Suppressor macrophage treated with lipopolysaccharide for 4 hours (primary cell): ENCODE measurements around the gene BCAT1.
"Not testable (repeated sequence)": the region's sequence is repeated elsewhere in the genome, so short reads cannot be mapped to it uniquely, and the experiment has no call there.

Source experiments
- DNase-seq: peaks from one replicate; pipeline ENCODE4 v3.0.0-alpha.2; 2020

Gene BCAT1

DNA sequence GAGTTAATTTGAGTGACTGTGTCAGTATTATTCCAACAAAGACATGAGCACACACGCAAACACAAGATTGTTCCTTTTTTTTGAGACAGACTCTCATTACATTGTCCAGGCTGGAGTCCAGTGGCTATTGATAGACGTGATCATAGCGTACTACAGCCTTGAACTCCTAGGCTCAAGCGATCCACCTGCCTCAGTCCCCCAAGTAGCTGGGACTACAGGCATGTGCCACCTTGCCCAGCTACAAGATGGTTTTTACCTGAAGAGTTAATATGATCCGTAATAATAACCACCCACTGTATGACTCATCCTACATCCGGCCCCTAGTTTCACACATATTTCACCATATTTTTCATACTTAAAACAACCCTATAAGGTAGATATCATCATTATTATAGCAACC is 26.8 kb downstream of the BCAT1 start:
- DNase-seq: no peak

DNA sequence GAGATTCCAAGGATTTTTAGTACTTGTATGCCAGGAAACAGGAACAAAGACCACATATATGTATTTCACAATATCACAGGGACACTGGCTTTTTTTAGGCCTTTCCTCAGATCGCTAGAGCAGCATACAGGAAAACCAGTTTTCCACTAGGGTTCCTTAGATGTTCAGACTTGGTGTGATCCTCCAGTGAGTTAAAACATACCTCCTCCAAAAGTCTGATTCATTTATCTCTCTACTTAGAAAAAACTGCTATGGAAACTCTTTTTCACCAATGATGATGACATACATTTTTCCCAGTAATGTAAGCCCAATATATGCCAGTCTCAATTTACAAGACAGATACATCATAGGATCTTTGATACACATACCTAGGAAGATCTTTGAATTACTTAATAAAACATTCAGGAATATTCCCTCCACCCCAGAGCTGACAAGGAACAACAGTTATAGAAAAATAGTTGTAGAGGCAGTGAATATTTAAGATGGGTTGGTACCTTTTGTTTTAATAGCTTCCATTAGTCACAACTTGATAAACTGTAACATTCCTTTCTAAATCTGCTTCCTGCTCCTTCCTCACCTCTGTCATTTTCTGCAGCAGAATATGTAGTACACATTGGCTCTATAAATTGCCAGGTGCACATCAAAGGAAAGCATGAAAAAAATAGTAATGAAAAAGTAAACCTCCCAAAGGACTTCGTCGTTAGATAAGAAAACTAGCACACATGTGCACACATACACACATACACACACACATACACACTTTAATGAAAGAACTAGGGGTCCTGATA is 27.5 kb downstream of the BCAT1 start:
- peak; percentile 30 for DNase-seq

DNA sequence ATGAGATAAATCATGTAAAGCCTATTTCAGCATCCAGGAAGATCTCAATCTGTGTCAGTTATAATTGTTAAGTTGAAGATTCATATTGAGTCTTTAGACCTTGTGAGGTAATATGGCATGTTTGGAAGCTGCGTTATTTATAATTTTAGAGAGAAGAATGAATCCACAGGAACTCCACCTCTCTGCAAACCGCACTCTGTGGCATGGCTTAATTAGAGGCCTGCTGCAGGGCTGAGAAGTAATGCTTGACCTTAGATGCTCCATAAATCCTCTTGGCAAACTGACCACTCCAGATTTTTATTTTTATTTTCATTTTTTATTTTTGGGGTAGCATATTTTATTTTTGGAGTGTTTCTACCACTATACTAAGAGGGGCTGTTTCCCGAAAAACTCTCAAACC is 28.8 kb downstream of the BCAT1 start:
- no peak for DNase-seq

DNA sequence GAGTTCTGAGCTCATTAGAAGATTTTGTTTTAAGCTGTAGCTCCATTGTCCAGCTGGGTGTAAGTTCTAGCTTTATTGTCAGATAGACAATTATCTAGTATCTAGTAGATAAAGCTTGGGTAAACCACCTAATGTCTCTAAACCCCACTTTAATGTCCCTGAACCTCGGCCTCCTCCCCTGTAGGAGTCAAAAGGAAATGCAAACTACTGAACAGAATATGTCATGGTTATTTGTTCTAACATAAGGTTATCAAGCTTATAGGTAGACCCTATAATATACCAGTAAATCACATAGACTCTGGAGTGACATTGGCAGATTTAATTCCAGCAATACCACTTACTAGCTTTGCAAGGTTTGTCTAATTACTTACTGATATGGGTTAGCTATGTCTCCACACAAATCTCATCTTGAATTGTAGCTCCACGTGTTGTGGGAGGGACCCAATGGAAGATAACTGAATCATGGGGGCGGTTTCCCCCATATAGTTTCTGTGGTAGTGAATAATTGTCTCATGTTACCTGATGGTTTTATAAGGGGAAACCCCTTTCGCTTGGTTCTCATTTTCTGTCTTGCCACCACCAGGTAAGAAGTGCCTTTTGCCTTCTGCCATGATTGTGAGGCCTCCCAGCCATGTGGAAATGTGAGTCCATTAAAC is 29.4 kb downstream of the BCAT1 start:
- DNase-seq: no peak

DNA sequence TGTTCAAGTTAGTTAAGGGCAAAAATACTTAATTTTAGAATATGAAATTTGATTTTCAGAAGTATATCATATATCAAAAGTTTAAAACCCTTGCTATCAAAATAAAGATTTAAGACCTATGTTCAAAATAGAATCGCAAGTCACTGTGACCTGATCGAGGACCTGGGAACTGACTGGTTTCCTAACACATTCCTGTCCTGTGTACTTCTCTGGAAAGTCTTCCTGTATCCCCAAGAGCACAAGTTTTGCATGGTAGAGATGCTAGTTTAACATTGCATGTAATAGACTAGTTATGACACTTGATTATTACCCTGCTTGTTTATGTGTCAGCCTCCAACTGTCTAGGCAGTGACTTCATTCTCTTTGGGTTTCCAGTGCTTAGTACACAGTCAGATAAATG is 30.3 kb downstream of the BCAT1 start:
- DNase-seq: no peak

DNA sequence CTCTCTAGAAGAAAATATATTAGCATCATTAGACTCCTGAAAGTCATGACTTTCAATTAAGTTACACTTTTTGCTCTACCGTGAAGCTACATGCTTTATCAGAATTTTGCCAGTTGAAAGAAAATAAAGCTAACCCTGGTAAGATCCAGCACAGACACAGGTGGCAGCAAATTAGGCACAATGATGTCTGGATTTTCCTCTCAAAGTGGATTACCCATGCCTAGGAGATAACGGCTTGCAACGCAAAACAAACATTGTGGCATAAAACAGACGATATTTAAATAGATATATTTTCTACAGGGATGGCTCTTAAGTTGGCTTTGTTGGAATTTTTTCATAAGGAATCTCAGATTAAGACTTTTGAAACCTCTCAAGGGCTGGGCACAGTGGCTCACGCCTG is 33.4 kb downstream of the BCAT1 start:
- DNase-seq: no peak

DNA sequence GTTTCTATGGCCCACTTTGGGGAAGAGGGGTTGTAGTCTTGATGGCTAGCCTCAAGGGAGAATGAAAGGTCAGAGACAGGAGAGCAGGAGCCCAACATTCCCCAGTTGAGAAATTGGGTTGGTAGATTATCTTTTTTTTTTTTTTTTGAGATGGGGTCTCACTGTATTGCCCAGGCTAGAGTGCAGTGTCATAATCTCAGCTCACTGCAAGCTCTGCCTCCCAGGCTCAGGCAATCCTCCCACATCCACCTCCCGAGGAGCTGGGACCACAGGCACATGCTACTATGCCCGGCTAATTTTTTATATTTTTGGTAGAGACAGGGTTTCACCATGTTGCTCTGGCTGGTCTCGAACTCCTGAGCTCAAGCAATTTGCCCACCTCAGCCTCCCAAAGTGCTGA is 34.9 kb downstream of the BCAT1 start:
- no peak for DNase-seq

DNA sequence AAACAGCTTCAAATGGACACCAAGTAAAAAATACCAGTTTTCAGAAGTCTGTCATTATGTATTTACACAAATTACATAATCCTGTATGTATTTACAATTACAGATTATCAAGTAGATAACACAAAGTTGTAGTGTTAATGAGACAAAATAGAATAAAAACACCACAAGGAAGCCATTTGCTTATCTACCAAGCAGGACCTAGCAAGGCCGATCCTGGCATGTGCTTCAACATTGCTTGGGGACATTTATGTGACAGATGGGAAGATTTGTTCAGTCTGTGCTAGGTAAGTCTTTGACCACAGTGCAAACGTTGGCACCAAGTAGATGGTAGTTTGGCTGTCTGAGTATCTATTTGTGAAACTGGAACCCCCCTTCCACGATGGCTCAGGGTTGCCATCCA is 35.8 kb downstream of the BCAT1 start:
- no peak for DNase-seq

DNA sequence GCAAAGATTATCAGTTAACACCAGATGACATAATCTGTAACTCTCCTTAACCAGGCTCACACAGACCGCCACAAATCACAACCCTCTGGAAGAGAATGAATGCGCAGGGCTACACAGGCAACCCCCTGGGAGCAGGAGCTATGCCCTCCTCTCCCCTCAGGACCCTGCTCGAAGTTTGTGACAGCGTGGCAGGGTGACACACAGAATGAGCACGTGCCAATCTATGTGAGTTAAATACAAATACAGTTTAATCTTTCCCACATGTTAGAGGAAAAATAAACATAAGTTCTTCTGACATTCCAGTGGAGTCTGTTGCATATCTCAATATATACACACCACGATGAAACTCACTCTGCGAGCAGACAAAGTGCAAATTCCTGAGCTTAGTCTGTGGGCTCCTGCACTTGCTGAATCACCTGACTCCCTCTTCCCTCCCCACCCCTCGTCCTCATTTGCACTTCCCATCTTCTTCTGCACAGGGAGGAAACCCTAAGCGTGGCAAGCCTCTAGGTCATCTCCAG is 37.6 kb downstream of the BCAT1 start:
- no peak for DNase-seq

DNA sequence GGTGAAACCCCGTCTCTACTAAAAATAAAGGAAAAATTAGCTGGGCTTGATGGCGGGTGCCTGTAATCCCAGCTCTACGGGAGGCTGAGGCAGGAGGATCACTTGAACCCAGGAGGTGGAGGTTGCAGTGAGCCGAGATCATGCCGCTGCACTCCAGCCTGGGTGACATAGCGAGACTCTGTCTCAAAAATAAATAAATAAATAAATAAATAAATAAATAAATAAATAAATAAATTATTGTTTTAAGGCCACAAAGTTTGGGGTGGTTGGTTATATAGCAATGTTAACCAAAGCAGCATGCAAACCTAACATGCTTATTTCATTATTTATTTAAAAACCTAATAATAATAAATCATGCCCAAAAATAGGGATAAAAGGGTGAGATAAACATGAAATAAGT is 38.7 kb downstream of the BCAT1 start:
- DNase-seq: not testable (repeated sequence)

DNA sequence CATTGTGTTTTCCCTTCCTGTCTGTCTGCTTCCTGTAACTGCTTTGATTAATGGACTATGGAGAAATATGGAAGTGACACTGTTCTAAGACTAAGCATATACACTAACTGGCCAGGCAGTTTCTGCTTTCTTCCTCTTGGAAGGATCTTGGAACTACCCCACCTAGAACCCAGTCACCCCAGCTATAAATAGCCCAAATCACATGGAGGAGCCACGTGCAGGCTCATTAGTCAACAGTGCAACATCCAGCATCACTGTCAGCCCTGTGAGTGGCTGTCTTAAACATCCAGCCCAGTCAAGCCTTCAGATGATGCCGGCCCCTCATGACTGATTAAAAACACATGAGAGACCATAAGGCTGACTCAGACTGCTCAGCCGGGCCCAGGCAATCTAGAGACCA is 39.2 kb downstream of the BCAT1 start:
- peak; percentile 97 for DNase-seq

DNA sequence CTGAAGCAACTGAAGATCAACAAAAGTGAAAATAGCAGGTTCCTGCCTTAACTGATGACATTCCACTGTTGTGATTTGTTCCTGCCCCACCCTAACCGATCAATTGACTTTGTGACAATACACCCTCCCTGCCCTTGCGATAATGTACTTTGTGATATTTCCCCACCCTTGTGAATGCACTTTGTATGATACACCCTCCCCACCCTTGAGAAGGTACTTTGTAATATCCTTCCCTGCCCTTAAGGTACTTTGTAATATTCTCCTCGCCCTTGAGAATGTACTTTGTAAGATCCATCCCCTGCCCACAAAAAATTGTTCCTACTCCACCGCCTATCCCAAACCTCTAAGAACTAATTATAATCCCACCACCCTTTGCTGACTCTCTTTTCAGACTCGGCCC is 41.4 kb downstream of the BCAT1 start:
- DNase-seq: no peak

DNA sequence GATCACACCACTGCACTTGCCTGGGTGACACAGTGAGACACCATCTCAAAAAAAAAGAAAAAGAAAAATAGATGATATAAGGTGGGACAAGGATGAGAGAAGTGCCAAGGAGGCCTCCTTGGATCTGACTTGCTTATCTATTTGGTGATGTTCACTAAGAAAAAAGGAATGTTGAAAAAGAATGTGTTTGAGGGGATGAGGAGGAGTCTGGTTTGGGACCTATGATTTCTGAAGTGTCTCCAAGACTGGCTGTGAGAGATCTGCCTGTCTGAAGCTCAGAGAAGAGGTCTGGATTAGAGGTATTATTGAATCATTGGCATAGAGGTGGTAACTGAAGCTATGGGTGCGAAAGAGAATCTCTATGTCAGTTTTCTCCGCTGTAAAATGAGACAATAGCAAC is 42.8 kb downstream of the BCAT1 start:
- DNase-seq: no peak

DNA sequence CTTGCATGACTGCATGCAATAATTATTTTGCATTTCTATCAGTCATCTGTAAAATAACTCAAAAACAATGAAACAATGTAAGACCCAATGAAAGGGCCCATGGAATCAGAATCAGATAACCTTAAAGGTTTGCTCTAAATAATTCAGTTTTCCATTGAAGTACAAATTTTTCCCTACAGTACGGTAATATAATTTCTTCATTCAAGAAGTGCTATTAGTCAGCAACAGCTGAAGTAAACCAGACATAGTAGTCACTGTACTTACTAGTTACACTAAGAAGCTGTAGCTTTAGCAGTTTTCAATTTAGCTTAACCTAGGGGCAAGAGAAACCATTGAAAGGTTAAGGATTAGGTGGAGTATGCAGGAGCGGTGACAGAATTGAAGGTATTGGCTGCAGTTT is 43.5 kb downstream of the BCAT1 start:
- peak; percentile 53 for DNase-seq

DNA sequence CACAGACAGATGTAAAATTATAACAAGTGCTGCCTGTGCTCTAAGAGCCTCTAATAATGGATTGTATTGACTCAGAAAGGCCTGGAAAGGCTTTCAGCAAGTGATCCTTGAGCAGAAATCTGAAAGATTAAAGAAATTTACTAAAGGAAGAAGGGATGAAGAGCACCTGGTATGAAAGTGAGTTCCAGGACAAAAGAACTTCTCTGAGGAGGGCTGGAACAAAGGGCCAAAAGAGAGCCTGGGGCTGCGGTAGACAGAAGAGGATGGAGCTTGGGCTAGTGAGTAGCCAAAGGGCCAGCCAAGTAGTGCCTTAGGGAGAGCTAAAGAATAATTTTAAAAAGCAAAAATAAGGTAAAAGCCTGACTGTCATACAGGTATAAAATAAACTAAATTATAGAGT is 44.0 kb downstream of the BCAT1 start:
- no peak for DNase-seq

DNA sequence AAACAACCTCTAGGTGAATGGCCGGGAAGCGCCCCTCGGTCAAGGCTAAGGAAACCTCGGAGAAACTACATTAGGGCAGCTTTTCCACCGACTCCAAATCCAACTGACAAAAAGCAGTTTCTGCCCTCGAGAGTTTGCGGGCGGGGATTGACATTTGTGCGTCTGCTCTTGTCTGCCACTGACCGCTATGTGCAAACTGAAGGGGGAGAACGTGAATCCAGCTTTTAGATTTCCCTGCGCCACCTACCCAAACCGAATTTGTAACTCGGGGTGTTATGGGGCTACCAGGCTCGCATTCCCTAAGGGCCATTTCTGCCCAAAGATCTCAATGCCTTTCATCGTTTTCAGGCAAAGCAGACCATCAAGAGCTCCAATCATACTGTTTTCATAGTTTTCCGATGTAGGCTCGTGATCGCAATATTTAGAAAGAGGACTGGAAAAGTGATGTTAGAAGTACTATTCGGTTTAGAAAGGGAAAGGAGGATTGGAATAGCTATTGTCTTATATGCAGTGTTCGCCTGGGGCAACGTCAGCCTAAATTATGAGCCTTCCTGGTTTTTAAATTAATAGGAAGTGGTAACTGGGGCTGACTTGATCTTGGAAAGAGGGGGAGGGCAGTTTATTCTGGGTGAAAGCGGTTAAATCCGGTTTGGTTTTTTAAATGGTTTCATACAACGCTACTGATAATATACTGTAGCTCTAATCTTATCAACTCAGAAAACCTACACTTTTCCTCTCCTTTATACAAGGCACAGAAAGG is 45.4 kb downstream of the BCAT1 start:
- DNase-seq: peak; percentile 81

DNA sequence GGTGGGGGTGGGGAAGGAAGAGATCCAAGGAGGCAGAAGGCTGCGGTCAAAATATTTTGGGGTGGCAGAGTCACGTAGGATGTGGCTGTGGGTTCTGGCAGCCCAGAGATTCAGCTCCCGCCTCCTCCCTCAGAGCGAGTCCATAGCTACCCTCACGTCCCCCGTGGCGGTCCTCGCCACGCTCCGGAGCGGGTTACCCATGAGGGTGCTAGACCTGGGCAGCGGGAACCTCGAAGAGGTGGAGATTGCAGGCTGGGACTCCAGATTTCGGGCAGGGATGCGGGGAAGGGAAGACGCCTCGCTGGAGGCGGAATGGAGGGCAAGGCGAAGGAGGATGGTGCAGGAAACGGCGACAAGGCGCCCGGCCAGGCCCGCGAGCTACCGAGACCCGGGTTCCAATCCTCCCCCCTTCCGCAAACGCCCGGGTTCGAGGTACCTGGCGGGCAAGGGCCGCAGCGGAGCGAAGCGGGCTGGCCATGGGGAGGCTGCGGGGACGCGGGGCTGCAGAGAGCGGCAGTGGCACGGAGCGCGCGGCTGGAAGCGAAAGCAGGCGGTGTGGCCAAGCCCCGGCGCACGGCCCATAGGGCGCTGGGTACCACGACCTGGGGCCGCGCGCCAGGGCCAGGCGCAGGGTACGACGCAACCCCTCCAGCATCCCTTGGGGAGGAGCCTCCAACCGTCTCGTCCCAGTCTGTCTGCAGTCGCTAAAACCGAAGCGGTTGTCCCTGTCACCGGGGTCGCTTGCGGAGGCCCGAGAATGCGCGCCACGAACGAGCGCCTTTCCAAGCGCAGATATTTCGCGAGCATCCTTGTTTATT is 46.2 kb downstream of the BCAT1 start:
- peak; percentile 60 for DNase-seq

DNA sequence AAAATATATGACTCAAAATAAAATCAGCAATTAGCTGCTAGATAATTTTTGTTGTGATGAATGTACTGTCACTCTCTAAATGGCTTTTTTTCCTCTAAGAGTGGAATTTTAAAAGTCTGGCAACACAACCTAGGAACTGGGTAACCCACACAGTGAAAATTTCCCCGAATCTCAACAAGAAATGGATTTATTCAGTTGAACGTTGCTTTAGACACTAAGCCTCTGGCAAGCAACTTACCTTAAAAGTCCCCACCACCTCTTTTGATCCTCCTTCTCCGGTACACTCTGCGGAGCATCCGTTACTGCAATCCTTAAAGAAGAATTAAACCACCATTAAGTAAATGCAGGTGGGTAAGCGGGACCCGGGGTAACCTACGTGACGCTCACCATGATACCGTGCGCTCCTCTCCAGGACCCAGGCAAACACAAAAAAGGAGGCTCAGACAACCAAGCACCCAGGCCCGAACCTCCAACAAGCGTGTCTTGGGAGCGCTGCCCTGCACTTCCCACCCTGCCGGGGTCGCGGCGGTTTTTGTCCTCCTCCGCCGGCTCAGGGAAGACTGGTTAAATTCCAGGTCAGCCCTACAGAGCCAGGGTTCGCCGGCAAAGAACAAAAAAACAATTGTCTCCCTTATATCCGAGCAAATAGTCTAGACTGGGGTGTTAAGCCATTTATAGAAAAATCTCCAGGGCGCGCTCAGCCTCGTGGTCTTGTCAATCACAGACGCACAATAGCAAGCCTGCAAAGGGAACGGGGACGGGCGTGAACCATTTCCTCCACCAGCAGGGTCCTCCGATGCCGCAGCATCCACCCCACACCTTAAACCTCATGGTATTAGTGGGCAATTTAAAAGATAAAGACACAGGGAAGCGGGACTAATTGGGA is 47.1 kb downstream of the BCAT1 start:
- peak; percentile 60 for DNase-seq

DNA sequence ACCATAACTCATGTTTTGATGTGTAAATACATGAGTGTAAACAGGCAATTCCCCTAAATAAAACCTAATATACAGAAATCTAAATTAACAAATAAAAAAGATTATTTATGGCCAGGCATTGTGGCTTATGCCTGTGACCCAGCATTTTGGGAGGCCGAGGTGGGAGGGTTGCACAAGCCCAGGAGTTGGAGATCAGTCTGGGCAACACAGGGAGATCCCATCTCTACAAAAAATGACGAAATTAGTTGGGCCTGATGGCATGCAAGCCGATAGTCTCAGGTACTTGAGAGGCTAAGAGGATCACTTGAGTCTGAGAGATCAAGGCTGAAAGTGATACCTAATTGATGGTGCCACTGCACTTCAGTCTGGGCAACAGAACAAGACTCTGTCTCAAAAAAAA is 48.7 kb downstream of the BCAT1 start:
- peak; percentile 32 for DNase-seq

DNA sequence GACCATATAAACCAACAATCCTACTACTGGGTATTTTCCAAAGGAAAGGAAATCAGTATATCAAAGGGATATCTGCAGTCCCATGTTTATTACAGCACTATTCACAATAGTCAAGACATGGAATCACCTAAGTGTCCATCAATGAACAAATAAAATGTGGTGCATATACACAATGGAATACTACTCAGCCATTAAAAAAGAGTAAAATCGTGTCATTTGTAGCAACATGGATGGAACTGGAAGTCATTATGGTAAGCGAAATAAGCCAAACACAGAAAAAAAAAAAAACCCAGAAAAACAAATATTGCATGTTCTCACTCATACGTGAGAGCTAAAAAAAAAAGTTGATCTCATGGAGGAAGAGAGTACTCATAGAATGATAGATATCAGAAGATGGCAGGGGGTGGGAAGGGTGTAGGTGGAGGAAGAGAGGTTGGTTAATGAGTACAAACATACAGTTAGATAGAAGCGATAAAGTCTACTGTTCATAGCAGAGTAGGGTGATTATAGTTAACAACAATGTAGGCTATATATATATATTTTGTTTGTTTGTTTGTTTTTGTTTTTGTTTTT is 49.3 kb downstream of the BCAT1 start:
- DNase-seq: peak; percentile 61

DNA sequence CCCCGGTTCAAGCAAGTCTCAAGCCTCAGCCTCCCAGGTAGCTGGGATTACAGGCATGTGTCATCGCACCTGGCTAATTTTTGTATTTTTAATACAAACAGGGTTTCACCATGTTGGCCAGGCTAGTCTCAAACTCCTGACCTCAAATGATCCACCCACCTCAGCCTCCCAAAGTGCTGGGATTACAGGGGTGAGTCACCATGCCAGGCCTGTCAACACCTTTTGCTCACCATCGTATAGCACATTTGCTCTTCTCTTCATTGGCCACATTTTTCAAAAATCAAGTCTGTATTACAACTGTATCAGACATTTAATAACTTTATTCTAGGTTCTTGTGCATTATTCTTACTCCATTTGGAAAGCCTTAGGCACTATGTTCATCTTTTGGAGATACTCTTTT is 50.3 kb downstream of the BCAT1 start:
- DNase-seq: no peak
